Liver (tissue), 9 donors: Measurements from ENCODE around the gene CRYGD. TPM values are rescaled to one million over a fixed set of nuclear protein-coding genes. Genes with fewer than 3 reads are reported as not detected.
"Not testable (repeated sequence)": the region's sequence is repeated elsewhere in the genome, so short reads cannot be mapped to it uniquely, and the experiment has no call there.

Experiments
- DNase-seq: peaks from one replicate; pipeline ENCODE4 v3.0.0-alpha.2; 2017; ENCODE audit warnings: low spot score
- H3K27ac ChIP-seq, 2 donors: one replicate each; pipeline ENCODE4 v1.7.0; 2013; ENCODE audit warnings: inconsistent platforms in 2 of 2, low read length in 2 of 2, control low read depth in 1 of 2, low read depth in 1 of 2, mild to moderate bottlenecking in 1 of 2
- H3K27me3 ChIP-seq, 4 donors: one replicate each; pipeline versions ENCODE4 v1.6.1 to v1.7.0; 2013; ENCODE audit warnings: low read length in 3 of 4, inconsistent platforms in 1 of 4, mild to moderate bottlenecking in 1 of 4, moderate library complexity in 1 of 4; ENCODE audit not compliant: control insufficient read depth in 4 of 4, insufficient read depth in 4 of 4
- H3K36me3 ChIP-seq, 4 donors: one replicate each; pipeline versions ENCODE4 v1.6.1 to v1.7.0; 2013; ENCODE audit warnings: low read length in 3 of 4, mild to moderate bottlenecking in 3 of 4, low read depth in 1 of 4, moderate library complexity in 1 of 4; ENCODE audit not compliant: control insufficient read depth in 4 of 4, insufficient read depth in 3 of 4
- H3K4me1 ChIP-seq, 4 donors: one replicate each; pipeline versions ENCODE4 v1.6.1 to v1.7.0; 2013; ENCODE audit warnings: low read length in 3 of 4, mild to moderate bottlenecking in 3 of 4, moderate library complexity in 1 of 4; ENCODE audit not compliant: control insufficient read depth in 4 of 4, insufficient read depth in 4 of 4
- H3K4me3 ChIP-seq, 3 donors: one replicate each; pipeline versions ENCODE4 v1.6.1 to v1.7.0; 2013; ENCODE audit warnings: low read length in 3 of 3, control low read depth in 1 of 3, low read depth in 1 of 3, mild to moderate bottlenecking in 1 of 3
- H3K9ac ChIP-seq, 2 donors: one replicate each; pipeline ENCODE4 v1.7.0; 2013; ENCODE audit warnings: low read length in 2 of 2, mild to moderate bottlenecking in 2 of 2, moderate library complexity in 2 of 2, control low read depth in 1 of 2, low read depth in 1 of 2
- H3K9me3 ChIP-seq, 4 donors: one replicate each; pipeline versions ENCODE4 v1.6.1 to v1.7.0; 2013; ENCODE audit warnings: low read length in 3 of 4; ENCODE audit not compliant: control insufficient read depth in 4 of 4
- EGR1 ChIP-seq, 2 donors: IDR thresholded peaks; 2 replicates each; pipeline ENCODE4 v1.6.1; 2016 to 2018; ENCODE audit warnings: antibody characterized with exemption in 2 of 2, low read depth in 2 of 2
- FOXA1 ChIP-seq: IDR thresholded peaks from 2 replicates; pipeline ENCODE4 v1.6.1; 2016; ENCODE audit warnings: antibody characterized with exemption
- FOXA2 ChIP-seq: IDR thresholded peaks from 2 replicates; pipeline ENCODE4 v1.6.1; 2016; ENCODE audit warnings: antibody characterized with exemption
- GABPA ChIP-seq, 2 donors: IDR thresholded peaks in 1 of 2; conservative IDR thresholded peaks in 1 of 2; 2 replicates each; pipeline ENCODE4 v1.6.1; 2016; ENCODE audit warnings: antibody characterized with exemption in 2 of 2, mild to moderate bottlenecking in 1 of 2, moderate library complexity in 1 of 2
- HNF4A ChIP-seq, 2 donors: conservative IDR thresholded peaks; 2 replicates each; pipeline ENCODE4 v1.6.1; 2016; ENCODE audit warnings: antibody characterized with exemption in 2 of 2, mild to moderate bottlenecking in 2 of 2
- HNF4G ChIP-seq: IDR thresholded peaks from 2 replicates; pipeline ENCODE4 v1.6.1; 2016; ENCODE audit warnings: antibody characterized with exemption
- NR2F2 ChIP-seq: IDR thresholded peaks from 2 replicates; pipeline ENCODE4 v1.6.1; 2016; ENCODE audit warnings: antibody characterized with exemption
- RAD21 ChIP-seq, 2 donors: IDR thresholded peaks; 2 replicates each; pipeline ENCODE4 v1.6.1; 2016; ENCODE audit warnings: antibody characterized with exemption in 2 of 2, mild to moderate bottlenecking in 2 of 2
- RXRA ChIP-seq, 2 donors: IDR thresholded peaks; 2 replicates each; pipeline ENCODE4 v1.6.1; 2017 to 2018; ENCODE audit warnings: antibody characterized with exemption in 2 of 2, mild to moderate bottlenecking in 1 of 2
- SP1 ChIP-seq: IDR thresholded peaks from 2 replicates; pipeline ENCODE4 v1.6.1; 2018; ENCODE audit warnings: antibody characterized with exemption, mild to moderate bottlenecking
- YY1 ChIP-seq: IDR thresholded peaks from 2 replicates; pipeline ENCODE4 v1.6.1; 2016; ENCODE audit warnings: antibody characterized with exemption, mild to moderate bottlenecking
- WGBS: extraction: QIAGEN DNeasy Blood & Tissue Kit; methylation state at CpG from one replicate; pipeline ENCODE4 v1.1.7; 2013; 5-methylcytosine and 5-hydroxymethylcytosine counted together
- polyA plus RNA-seq, 2 donors: library from polyadenylated mRNA; stranded (reverse) in 1 of 2; unstranded in 1 of 2; fragments of 200-250 nt in 1 of 2; fragments of >200 nt in 1 of 2; fragmentation: Nextera tagmentation in 1 of 2; extraction: Ambion mirVana in 1 of 2; gene quantifications; one replicate each; pipeline versions ENCODE4 v1.2.1 to v1.2.3, GENCODE V29; 2013 to 2015
- total RNA-seq, 2 donors: library from RNA; depleted of rRNA; stranded (reverse); fragments of >200 nt; gene quantifications; one replicate each; pipeline ENCODE4 v1.2.3, GENCODE V29; 2014
- TF ChIP-seq, protein P1 (sequence below): IDR thresholded peaks from 2 replicates; pipeline ENCODE4 v1.6.1; 2016; ENCODE audit warnings: antibody characterized with exemption, mild to moderate bottlenecking
- TF ChIP-seq, protein P2 (sequence below): IDR thresholded peaks from 2 replicates; pipeline ENCODE4 v1.6.1; 2016; ENCODE audit warnings: antibody characterized with exemption
- TF ChIP-seq, protein P3 (sequence below): IDR thresholded peaks from 2 replicates; pipeline ENCODE4 v1.6.1; 2016; ENCODE audit warnings: antibody characterized with exemption
- TF ChIP-seq, protein P4 (sequence below): fragments of 150-350 bp; IDR thresholded peaks from 2 replicates; pipeline ENCODE4 v1.5.1; 2017; ENCODE audit warnings: improper control_type of control experiment, low read depth, low read length; ENCODE audit not compliant: missing input control
- TF ChIP-seq, protein P5 (sequence below): IDR thresholded peaks from 2 replicates; pipeline ENCODE4 v1.6.1; 2016; ENCODE audit warnings: antibody characterized with exemption
- donor health status: healthy.
- donor health status: healthy.
- donor health status: healthy.
- donor health status: healthy.
- donor health status: healthy.

Gene CRYGD
- not detected for total RNA-seq
- polyA plus RNA-seq: not detected

DNA sequence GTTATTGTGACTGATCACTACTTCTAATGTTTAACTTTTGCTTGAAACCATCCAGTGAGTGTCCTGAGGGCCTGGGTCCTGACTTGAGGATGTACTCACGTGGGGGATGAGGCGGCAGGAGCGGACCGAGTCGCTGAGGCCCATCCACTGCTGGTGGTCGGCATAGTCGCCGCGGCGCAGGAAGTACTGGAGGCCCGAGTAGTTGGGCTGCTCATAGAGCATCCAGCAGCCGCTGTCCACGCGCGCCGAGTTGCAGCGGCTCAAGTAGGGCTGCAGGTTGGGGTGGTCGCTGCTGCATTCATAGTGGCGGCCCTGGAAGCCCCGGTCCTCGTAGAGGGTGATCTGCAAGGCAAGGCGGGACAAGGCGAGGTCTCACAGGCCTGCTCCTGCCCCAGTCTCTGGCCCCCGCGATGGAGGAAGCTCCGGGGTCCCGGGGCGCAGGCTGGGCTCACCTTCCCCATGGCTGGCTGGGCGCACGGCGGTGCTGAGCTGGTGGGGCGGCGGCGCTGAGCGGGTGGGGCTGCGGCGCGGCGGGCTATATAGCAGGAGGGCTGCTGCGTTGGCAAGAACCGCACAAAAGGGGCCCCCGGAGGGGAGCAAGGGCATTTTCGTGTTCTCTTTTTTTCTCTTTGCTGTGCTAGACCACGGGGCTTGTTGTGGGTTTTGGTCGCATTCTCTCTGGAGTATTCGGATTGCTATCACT lies at the start of gene CRYGD:
CRYGD (minus strand) TSS at position 512 of the 703 bp plus-strand sequence; CDS start at position 461, 51 bp downstream.
- H3K4me1 ChIP-seq, H3K27ac ChIP-seq, H3K36me3 ChIP-seq, H3K9ac ChIP-seq, H3K27me3 ChIP-seq, H3K9me3 ChIP-seq: not testable (repeated sequence)
- peak within 1 kb of the TSS in 1 of 3 donors; percentile 11 for H3K4me3 ChIP-seq
- peak; percentile 38 for DNase-seq
- 19% methylated on average over 46 of the region's 46 CpGs for WGBS

DNA sequence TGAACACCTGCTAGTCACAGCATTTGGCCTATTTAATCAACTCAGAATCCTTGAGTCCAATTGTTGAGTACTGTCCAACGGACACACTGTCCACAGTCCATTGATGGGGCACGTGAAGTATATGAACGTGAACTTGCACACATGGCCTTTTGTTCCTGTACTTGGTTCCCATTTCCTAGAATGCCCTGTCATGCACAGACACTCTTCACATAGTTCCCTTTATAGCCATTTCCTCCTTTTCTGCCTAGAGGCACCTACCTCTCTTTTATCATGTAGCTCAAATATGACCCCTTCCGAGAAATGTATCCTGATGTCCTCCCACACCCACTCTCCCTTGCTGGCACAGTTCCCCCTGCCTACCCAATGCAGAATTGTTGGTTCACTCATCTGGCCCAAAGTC lies 47.8 kb upstream of the CRYGD start:
- WGBS: 68% methylated on average over 4 of the region's 4 CpGs
- H3K27me3 ChIP-seq: no peaks in the 10 kb centered on the region
- H3K4me3 ChIP-seq: no peak overlapping the region
- H3K9me3 ChIP-seq: no peaks in the 10 kb centered on the region
- no peak for DNase-seq
- H3K9ac ChIP-seq: no peak overlapping the region
- TF ChIP-seq, protein P1, sequence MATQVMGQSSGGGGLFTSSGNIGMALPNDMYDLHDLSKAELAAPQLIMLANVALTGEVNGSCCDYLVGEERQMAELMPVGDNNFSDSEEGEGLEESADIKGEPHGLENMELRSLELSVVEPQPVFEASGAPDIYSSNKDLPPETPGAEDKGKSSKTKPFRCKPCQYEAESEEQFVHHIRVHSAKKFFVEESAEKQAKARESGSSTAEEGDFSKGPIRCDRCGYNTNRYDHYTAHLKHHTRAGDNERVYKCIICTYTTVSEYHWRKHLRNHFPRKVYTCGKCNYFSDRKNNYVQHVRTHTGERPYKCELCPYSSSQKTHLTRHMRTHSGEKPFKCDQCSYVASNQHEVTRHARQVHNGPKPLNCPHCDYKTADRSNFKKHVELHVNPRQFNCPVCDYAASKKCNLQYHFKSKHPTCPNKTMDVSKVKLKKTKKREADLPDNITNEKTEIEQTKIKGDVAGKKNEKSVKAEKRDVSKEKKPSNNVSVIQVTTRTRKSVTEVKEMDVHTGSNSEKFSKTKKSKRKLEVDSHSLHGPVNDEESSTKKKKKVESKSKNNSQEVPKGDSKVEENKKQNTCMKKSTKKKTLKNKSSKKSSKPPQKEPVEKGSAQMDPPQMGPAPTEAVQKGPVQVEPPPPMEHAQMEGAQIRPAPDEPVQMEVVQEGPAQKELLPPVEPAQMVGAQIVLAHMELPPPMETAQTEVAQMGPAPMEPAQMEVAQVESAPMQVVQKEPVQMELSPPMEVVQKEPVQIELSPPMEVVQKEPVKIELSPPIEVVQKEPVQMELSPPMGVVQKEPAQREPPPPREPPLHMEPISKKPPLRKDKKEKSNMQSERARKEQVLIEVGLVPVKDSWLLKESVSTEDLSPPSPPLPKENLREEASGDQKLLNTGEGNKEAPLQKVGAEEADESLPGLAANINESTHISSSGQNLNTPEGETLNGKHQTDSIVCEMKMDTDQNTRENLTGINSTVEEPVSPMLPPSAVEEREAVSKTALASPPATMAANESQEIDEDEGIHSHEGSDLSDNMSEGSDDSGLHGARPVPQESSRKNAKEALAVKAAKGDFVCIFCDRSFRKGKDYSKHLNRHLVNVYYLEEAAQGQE: no peak
- TF ChIP-seq FOXA1 (no peak), RAD21 (IDR thresholded peaks at IDR 0.05) (no peak)
- H3K27ac ChIP-seq: no peak overlapping the region
- H3K4me1 ChIP-seq: peaks cover 1 to 8% (median 4%) of the 10 kb centered on the region in 4 donors
- no peaks in the 10 kb centered on the region for H3K36me3 ChIP-seq

DNA sequence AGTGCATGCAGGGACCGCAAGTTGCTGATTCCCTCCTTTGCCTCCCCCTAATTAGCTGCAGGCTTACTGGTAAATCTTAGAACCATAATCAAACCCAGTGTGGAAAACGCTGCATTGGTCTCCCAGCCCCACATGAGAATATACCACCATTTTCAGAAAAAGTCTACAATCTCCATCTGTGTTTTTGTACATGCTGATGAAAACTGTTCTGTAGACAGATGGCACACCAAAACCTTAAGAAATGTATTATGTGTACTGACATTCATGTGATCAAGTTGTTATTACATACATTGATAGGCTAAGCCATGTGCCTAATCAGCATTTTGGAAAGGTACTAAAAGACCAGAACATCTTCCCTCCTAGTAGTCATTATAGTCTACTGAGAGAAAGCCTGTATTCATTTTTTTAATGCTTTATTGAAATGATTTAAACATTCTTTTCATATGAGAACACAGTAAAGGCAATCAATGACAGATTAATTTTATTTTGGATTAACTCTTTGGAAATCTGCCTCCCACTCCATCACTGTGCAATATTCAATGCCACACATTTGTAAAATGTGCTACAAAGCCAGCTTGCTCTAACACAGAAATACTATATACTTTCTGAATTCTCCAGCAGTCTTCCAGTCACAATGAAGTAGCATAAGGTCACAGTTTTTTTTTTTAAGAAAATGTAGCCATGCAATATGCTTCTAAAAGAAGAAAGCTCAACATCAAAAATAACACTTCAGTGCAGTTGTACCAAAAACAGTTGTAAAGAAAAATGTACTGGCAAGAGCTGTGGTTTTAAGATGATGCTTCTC lies 40.8 kb upstream of the CRYGD start:
- peaks cover 0 to 2% (median 0%) of the 10 kb centered on the region in 4 donors for H3K27me3 ChIP-seq
- no peaks in the 10 kb centered on the region for H3K9me3 ChIP-seq
- TF ChIP-seq, protein P2, sequence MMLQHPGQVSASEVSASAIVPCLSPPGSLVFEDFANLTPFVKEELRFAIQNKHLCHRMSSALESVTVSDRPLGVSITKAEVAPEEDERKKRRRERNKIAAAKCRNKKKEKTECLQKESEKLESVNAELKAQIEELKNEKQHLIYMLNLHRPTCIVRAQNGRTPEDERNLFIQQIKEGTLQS: no peak
- TF ChIP-seq, protein P3, sequence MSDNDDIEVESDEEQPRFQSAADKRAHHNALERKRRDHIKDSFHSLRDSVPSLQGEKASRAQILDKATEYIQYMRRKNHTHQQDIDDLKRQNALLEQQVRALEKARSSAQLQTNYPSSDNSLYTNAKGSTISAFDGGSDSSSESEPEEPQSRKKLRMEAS: no peak
- TF ChIP-seq, protein P4, sequence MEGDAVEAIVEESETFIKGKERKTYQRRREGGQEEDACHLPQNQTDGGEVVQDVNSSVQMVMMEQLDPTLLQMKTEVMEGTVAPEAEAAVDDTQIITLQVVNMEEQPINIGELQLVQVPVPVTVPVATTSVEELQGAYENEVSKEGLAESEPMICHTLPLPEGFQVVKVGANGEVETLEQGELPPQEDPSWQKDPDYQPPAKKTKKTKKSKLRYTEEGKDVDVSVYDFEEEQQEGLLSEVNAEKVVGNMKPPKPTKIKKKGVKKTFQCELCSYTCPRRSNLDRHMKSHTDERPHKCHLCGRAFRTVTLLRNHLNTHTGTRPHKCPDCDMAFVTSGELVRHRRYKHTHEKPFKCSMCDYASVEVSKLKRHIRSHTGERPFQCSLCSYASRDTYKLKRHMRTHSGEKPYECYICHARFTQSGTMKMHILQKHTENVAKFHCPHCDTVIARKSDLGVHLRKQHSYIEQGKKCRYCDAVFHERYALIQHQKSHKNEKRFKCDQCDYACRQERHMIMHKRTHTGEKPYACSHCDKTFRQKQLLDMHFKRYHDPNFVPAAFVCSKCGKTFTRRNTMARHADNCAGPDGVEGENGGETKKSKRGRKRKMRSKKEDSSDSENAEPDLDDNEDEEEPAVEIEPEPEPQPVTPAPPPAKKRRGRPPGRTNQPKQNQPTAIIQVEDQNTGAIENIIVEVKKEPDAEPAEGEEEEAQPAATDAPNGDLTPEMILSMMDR: no peak
- no peak for TF ChIP-seq HNF4A (conservative IDR thresholded peaks at IDR 0.05)
- no peak for TF ChIP-seq NR2F2
- TF ChIP-seq, protein P5, sequence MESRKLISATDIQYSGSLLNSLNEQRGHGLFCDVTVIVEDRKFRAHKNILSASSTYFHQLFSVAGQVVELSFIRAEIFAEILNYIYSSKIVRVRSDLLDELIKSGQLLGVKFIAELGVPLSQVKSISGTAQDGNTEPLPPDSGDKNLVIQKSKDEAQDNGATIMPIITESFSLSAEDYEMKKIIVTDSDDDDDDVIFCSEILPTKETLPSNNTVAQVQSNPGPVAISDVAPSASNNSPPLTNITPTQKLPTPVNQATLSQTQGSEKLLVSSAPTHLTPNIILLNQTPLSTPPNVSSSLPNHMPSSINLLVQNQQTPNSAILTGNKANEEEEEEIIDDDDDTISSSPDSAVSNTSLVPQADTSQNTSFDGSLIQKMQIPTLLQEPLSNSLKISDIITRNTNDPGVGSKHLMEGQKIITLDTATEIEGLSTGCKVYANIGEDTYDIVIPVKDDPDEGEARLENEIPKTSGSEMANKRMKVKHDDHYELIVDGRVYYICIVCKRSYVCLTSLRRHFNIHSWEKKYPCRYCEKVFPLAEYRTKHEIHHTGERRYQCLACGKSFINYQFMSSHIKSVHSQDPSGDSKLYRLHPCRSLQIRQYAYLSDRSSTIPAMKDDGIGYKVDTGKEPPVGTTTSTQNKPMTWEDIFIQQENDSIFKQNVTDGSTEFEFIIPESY: no peak
- TF ChIP-seq FOXA1: no peak
- TF ChIP-seq RXRA (IDR thresholded peaks at IDR 0.05): no peak
- no peak for TF ChIP-seq GABPA (IDR thresholded peaks at IDR 0.05 in 1 of 2, conservative IDR thresholded peaks at IDR 0.05 in 1 of 2)
- TF ChIP-seq FOXA2: no peak
- no peak for TF ChIP-seq HNF4G
- TF ChIP-seq YY1: no peak
- TF ChIP-seq SP1: no peak
- no peak for TF ChIP-seq RAD21 (IDR thresholded peaks at IDR 0.05)
- TF ChIP-seq EGR1 (IDR thresholded peaks at IDR 0.05; ENCODE audit: low read depth in 2 of 2): no peak
- H3K27ac ChIP-seq: no peak overlapping the region
- H3K36me3 ChIP-seq: no peaks in the 10 kb centered on the region
- no peak for DNase-seq
- no peak overlapping the region for H3K4me3 ChIP-seq
- H3K9ac ChIP-seq: no peak overlapping the region
- H3K4me1 ChIP-seq: no peaks in the 10 kb centered on the region
- WGBS: 80% methylated on average over 2 of the region's 2 CpGs
